ENCODE measurements around the gene FAR2. TPM values are rescaled to one million over a fixed set of nuclear protein-coding genes. Genes with fewer than 3 reads are reported as not detected.
"Not testable (repeated sequence)": the region's sequence is repeated elsewhere in the genome, so short reads cannot be mapped to it uniquely, and the experiment has no call there.

FAR2 gene
- total RNA-seq, 1 donor from 2014 or later, result 19.5 TPM

DNA sequence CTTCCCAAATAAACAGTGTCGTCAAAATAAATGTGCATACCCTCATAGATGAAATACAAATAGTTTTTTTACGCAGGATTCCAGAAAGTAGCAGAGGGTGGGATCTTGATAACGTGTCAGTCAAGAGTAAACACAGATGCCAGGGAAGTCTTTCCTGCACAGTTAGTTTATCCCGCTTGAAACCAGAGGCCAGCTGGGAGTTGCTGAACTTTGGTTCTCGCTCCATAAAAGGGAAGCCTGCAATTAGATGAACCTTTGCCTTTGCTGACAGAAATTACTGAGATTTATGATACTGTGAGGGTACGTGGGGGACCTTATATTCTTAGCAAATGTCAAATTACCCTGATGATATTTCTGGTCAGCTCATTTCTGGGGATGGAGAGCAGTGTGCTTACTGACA is 18.9 kb downstream of the FAR2 start:
- H2AFZ ChIP-seq (replicated peaks), result no peak overlapping the region
- Mint-ChIP-seq H3K27me3 (ENCODE audit: insufficient read depth, low read depth) (no peaks in the 10 kb centered on the region), H3K27ac (no peak overlapping the region), H3K9me3 (peaks cover 8% of the 10 kb centered on the region), H3K36me3 (no peaks in the 10 kb centered on the region), H3K4me1 (no peaks in the 10 kb centered on the region), H3K4me3 (no peak overlapping the region)
- H3K36me3 ChIP-seq, result no peaks in the 10 kb centered on the region
- no peak for DNase-seq (ENCODE audit: low spot score)
- no peaks in the 10 kb centered on the region for H3K27me3 ChIP-seq
- H3K79me2 ChIP-seq (ENCODE audit: low read depth), result no peaks in the 10 kb centered on the region
- H4K20me1 ChIP-seq (ENCODE audit: low read depth), result no peaks in the 10 kb centered on the region
- no peak overlapping the region for H3K4me2 ChIP-seq
- no peak overlapping the region for H3K9ac ChIP-seq
- TF ChIP-seq, protein P1, sequence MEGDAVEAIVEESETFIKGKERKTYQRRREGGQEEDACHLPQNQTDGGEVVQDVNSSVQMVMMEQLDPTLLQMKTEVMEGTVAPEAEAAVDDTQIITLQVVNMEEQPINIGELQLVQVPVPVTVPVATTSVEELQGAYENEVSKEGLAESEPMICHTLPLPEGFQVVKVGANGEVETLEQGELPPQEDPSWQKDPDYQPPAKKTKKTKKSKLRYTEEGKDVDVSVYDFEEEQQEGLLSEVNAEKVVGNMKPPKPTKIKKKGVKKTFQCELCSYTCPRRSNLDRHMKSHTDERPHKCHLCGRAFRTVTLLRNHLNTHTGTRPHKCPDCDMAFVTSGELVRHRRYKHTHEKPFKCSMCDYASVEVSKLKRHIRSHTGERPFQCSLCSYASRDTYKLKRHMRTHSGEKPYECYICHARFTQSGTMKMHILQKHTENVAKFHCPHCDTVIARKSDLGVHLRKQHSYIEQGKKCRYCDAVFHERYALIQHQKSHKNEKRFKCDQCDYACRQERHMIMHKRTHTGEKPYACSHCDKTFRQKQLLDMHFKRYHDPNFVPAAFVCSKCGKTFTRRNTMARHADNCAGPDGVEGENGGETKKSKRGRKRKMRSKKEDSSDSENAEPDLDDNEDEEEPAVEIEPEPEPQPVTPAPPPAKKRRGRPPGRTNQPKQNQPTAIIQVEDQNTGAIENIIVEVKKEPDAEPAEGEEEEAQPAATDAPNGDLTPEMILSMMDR (IDR thresholded peaks at IDR 0.05), result no peak
- H3K9me3 ChIP-seq (ENCODE audit: low read depth), result no peaks in the 10 kb centered on the region
- H3K4me3 ChIP-seq, result no peak overlapping the region
- peaks cover 3% of the 10 kb centered on the region for H3K4me1 ChIP-seq
- no peak overlapping the region for H3K27ac ChIP-seq
- H3F3A ChIP-seq (ENCODE audit: low read depth), result no peaks in the 10 kb centered on the region

DNA sequence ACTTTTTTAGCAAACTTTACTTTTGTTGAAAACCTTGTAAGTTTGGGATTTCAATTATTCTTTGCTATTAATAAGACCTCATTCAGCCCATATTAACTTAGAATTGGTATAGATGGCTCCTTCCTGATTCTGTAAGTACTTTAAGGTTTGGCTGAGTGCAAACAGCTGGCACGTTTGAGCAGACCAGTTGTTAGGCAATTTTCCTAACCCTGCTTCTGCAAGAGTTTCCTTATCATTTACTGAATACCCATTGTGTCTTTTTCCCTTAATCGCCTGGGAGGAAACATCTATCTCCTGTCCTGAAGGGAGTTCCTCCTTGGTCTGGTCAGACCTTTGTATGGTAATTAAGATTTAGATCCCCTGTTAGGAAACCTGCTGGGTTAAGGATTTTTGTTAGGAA is 20.9 kb downstream of the FAR2 start:
- not testable (repeated sequence) for H3K9ac ChIP-seq; H3K4me3 Mint-ChIP-seq; H3K27me3 Mint-ChIP-seq (ENCODE audit: insufficient read depth, low read depth); H3K79me2 ChIP-seq (ENCODE audit: low read depth); H3K4me2 ChIP-seq; H2AFZ ChIP-seq (replicated peaks); H3K4me3 ChIP-seq; H3K4me1 ChIP-seq; H3K27ac ChIP-seq; DNase-seq (ENCODE audit: low spot score); H3K36me3 Mint-ChIP-seq; H3K27me3 ChIP-seq; H3K36me3 ChIP-seq; H3K27ac Mint-ChIP-seq; H3K4me1 Mint-ChIP-seq; H4K20me1 ChIP-seq (ENCODE audit: low read depth); H3F3A ChIP-seq (ENCODE audit: low read depth); H3K9me3 ChIP-seq (ENCODE audit: low read depth)
- peaks cover 12% of the 10 kb centered on the region for H3K9me3 Mint-ChIP-seq

DNA sequence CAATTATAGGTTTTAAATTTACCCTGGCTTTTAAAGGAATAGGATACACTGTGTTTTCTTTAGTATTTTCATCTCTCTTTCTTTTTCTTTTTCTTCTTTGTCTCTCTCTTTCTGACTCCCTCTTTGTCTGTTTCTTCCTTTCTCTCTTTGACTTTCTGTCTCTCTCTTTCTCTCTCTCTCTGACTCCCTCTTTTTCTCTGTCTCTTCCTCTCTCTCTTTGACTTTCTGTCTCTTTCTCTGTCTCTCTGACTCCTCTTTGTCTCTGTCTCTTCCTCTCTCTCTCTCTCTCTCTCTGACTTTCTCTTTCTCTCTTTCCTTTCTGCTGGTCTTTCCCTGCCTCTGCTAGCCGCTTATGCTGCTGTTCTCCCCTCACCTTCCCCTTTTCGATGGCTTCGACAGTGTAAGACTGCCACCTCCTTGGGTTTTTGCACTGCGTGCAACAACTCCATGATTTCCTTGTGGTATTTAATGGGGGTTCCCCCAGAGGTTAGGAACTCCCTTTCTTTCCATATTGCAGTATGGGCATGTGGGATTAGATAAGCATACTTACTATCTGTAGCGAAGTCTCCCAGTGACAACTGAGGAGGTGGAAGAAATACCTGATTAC is 21.5 kb downstream of the FAR2 start:
- H3K27ac Mint-ChIP-seq; H3F3A ChIP-seq (ENCODE audit: low read depth); H3K4me1 Mint-ChIP-seq; H3K9ac ChIP-seq; H3K9me3 ChIP-seq (ENCODE audit: low read depth); H3K36me3 ChIP-seq; H3K36me3 Mint-ChIP-seq; H3K4me3 ChIP-seq; H3K27me3 ChIP-seq; H2AFZ ChIP-seq (replicated peaks); DNase-seq (ENCODE audit: low spot score); H3K27ac ChIP-seq; H3K4me2 ChIP-seq; H4K20me1 ChIP-seq (ENCODE audit: low read depth); H3K79me2 ChIP-seq (ENCODE audit: low read depth); H3K4me3 Mint-ChIP-seq; H3K4me1 ChIP-seq; H3K27me3 Mint-ChIP-seq (ENCODE audit: insufficient read depth, low read depth): not testable (repeated sequence)
- H3K9me3 Mint-ChIP-seq, result peaks cover 16% of the 10 kb centered on the region

DNA sequence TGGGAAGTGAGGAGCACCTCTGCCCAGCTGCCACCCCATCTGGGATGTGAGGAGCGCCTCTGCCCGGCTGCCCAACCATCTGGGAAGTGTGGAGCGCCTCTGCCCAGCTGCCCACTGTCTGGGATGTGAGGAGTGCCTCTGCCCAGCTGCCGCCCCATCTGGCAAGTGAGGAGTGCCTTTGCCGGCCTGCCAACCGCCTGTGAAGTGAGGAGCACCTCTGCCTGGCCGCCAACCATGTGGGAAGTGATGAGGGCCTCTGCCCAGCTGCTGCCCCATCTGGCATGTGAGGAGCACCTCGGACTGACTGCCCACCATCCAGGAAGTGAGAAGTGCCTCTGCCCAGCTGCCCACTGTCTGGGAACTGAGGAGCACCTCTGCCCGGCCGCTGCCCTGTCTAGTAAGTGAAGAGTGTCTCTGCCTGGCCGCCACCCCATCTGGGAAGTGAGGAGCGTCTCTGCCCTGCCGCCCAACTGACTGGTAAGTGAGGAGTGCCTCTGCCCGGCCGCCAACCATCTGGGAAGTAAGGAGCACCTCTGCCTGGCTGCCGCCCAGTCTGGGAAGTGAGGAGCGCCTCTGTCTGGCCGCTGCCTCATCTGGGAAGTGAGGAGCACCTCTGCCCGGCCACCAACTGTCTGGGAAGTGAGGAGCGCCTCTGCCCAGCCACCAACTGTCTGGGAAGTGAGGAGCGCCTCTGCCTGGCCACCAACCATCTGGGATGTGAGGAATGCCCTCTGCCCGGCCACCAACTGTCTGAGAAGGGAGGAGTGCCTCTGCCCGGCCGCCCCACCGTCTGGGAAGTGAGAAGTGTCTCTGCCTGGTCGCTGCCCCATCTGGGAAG is 22.6 kb downstream of the FAR2 start:
- Histone ChIP-seq H3K36me3 (no peaks in the 10 kb centered on the region), H3K9me3 (ENCODE audit: low read depth) (no peaks in the 10 kb centered on the region), H3K27me3 (no peaks in the 10 kb centered on the region), H3K4me1 (peaks cover 3% of the 10 kb centered on the region), H3F3A (ENCODE audit: low read depth) (no peaks in the 10 kb centered on the region), H3K4me2 (no peak overlapping the region), H3K79me2 (ENCODE audit: low read depth) (no peaks in the 10 kb centered on the region), H3K9ac (no peak overlapping the region), H3K27ac (no peak overlapping the region), H4K20me1 (ENCODE audit: low read depth) (no peaks in the 10 kb centered on the region), H2AFZ (replicated peaks) (no peak overlapping the region), H3K4me3 (no peak overlapping the region)
- no peak overlapping the region for H3K4me3 Mint-ChIP-seq
- TF ChIP-seq EZH2 (IDR thresholded peaks at IDR 0.05) (no peak), EZH2phosphoT487 (IDR thresholded peaks at IDR 0.05) (no peak)
- TF ChIP-seq, protein P1 (IDR thresholded peaks at IDR 0.05), result no peak
- no peak overlapping the region for H3K27ac Mint-ChIP-seq
- no peaks in the 10 kb centered on the region for H3K4me1 Mint-ChIP-seq
- DNase-seq (ENCODE audit: low spot score), result no peak
- H3K36me3 Mint-ChIP-seq, result peaks cover 2% of the 10 kb centered on the region
- no peaks in the 10 kb centered on the region for H3K27me3 Mint-ChIP-seq (ENCODE audit: insufficient read depth, low read depth)
- peaks cover 19% of the 10 kb centered on the region for H3K9me3 Mint-ChIP-seq

Measured in neural progenitor cell (in vitro differentiated cells).